Renal pelvis (tissue), 4 donors: ENCODE measurements around the gene TBC1D22A. TPM values are rescaled to one million over a fixed set of nuclear protein-coding genes. Genes with fewer than 3 reads are reported as not detected.

ENCODE experiments used
- DNase-seq: peaks from one replicate; pipeline ENCODE4 v3.0.0-alpha.2; 2013
- polyA plus RNA-seq, 3 donors: library from polyadenylated mRNA; unstranded; fragments of 120-200 nt; gene quantifications; one replicate each; pipeline ENCODE4 v1.2.1, GENCODE V29; 2013; ENCODE audit not compliant: insufficient read length in 3 of 3

Gene TBC1D22A
- polyA plus RNA-seq, 3 donors = 16.9 to 19.2 (median 19.1) TPM

GRCh38 chr22:47027766-47028165, 265.3 kb downstream of the TBC1D22A start:
- no peak for DNase-seq

GRCh38 chr22:47029244-47030074, 267.0 kb downstream of the TBC1D22A start:
- no peak for DNase-seq

- DNase-seq = no peak
Measured at GRCh38 chr22:47030143-47030661, 267.8 kb downstream of the TBC1D22A start.

- no peak for DNase-seq
Measured at GRCh38 chr22:47030881-47031627, 268.6 kb downstream of the TBC1D22A start.

GRCh38 chr22:47031628-47031915, 269.1 kb downstream of the TBC1D22A start:
- no peak for DNase-seq

GRCh38 chr22:47032091-47032943, 269.9 kb downstream of the TBC1D22A start:
- DNase-seq = no peak

- DNase-seq = no peak
Measured at GRCh38 chr22:47032956-47033647, 270.7 kb downstream of the TBC1D22A start.

DNA sequence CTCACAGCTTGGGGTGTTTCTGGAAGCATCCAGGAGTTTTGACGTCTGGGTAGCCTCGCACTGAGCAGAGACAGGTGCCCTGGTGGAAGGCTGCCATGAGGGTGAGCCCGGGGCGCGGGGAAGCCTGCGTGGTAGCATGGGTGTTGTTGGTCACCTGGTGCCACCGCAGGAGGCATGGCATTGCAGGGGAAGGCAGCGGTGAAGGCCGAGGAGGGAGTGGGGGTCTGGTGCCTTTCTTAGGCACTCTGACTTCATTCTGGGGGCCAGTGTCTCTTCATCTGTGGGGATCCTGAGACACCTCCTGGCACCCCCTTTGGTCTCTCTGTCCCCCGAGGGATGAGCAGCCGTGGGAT, 271.2 kb downstream of the TBC1D22A start:
- no peak for DNase-seq

- DNase-seq = no peak
Measured at GRCh38 chr22:47034076-47034808, 271.8 kb downstream of the TBC1D22A start.

- DNase-seq = no peak
Measured at GRCh38 chr22:47034905-47035419, 272.5 kb downstream of the TBC1D22A start.

DNA sequence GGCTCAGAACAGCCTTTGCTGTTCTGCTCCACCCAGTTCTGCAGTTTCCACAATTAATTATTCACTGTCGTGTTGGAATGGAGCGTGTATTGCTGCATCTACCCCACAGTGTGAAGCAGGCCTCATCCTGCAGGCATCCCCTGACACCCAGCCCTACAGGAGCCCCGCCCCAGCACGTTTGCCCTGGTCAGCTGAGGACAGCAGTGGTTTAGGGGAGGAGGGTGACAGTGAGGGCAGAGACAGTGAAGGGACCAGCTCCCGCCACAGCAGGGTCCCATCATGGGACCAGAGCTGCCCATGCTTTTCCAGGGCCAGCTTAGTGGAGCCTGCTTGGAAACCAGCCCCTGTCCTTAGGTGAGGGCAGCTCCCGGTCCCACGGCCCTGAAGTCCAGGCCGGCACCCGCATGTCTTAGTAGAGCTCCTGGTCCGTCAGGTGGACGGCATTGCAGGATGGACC, 273.0 kb downstream of the TBC1D22A start:
- DNase-seq = no peak

- DNase-seq = no peak
Measured at GRCh38 chr22:47036352-47036751, 273.9 kb downstream of the TBC1D22A start.

GRCh38 chr22:47036936-47037485, 274.6 kb downstream of the TBC1D22A start:
- DNase-seq = no peak

GRCh38 chr22:47038206-47038835, 275.9 kb downstream of the TBC1D22A start:
- no peak for DNase-seq

DNA sequence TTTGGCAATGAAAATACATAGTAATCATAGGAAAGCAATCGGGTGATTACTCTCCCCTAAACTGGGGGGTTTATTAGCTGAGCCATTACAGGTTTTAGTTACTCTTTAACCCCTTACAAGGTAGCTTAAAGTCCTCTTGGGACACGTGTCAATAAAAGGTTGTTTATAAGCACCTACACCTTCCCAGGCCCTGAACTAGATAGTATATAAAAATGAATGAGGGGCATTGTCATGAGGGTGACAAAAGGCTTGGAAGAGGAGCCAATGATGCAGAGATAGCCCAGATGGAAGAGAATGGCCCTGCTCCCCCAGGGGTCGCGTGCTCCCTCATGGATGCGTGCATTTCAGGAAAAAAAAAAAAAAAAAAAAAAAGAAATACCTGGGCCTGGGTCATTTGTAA, 276.9 kb downstream of the TBC1D22A start:
- DNase-seq = no peak

DNA sequence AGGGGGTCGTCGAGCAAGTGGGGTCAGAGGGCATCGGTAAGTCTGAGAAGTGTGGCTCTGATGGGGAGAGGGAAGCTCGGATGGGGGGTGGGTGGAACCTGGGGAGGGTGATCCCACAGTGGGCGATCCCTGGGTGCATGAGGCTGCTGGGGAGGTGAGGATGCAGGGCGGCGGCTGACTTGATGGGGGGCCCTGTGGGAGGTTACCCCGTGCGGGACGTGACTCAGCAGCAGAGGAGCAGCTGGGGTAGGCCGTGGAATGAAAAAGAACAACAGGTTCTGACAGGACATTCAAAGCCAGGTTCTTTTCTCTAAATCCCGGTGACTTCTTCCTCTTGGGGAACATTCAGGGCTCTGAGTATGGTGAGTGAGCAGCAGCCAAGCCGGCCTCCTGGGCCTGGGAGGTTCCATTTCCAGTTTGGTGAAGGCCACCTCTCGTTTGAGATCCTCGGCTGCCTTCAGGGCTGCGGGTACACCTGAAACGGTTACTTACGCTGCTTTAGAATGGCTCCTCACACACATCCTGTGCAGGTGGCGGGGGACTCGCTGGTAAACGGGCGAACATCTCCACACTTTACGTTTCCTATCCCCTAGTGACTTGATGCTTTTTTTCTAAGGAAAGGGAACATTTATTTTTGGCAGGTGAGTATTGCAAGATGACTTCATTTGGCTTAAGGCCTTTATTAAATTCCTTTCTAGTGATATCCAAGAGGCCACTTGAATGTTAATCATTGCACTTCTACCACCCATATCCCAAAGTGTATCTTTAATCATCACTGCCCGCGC, 278.2 kb downstream of the TBC1D22A start:
- no peak for DNase-seq

DNA sequence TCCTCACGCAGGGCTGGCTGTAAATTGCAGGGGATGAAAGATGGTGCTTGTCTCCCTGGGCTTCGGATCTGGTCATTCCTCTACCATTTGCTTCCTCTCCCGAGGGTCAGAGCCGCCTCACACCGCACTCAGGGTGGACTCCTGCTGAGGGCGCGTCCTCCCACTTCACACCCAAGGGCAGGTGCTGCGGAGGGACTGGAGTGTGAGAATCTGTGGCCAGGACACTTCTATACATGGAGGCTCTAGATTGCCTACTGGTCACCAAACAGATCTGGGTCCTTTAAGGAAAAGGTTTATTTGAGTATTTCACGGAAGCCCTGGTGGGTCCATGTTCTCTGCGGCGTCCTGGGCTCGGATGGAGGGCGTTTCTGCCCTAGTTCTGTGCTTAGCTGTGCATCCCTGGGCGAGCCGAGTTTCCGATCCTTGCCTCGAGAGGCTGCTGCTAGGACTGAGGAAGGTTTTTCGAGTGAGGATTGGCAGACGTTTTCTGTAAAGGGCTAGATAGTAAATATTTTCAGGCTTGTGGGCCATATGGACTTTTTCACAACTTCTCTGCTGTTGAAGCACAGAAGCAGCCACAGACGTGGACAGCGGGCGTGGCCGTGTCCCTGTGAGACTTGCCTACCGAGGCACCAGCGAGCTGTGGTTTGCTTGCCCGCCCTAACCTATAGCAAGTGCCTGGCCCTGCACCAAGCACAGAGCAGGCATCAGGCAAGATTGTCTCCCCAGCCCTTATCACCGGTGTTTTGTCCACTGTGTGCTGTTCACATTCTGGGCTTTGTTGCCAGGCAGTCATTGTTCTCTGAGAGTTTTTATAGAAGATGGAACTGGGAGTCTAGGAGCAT, 279.0 kb downstream of the TBC1D22A start:
- no peak for DNase-seq
